Inflammatory macrophage treated with lipopolysaccharide for 4 hours (primary cell): Measurements from ENCODE around the gene LRRC74A.

Source experiments
- DNase-seq: peaks from one replicate; pipeline ENCODE4 v3.0.0-alpha.2; 2020

Gene LRRC74A

GRCh38 chr14:76810953-76811400 lies 15.2 kb upstream of the LRRC74A start:
- peak; percentile 79 for DNase-seq

- DNase-seq, result no peak
These were observed 14.6 kb upstream of the LRRC74A start for GRCh38 chr14:76811561-76811960.

GRCh38 chr14:76812093-76812421 lies 14.2 kb upstream of the LRRC74A start:
- DNase-seq, result no peak

- peak; percentile 94 for DNase-seq
These were observed 13.5 kb upstream of the LRRC74A start, which contains the start of gene ANGEL1 for GRCh38 chr14:76812422-76813383. ANGEL1 (minus strand) TSS chr14:76812882; CDS start chr14:76812827, 55 bp downstream.

- DNase-seq, result no peak
These were observed 11.2 kb upstream of the LRRC74A start for GRCh38 chr14:76814726-76815645.

GRCh38 chr14:76820700-76821099 lies 5.5 kb upstream of the LRRC74A start:
- no peak for DNase-seq

GRCh38 chr14:76827696-76828296 lies 1.6 kb downstream of the LRRC74A start:
- DNase-seq, result no peak

- peak; percentile 84 for DNase-seq
These were observed 2.3 kb downstream of the LRRC74A start for GRCh38 chr14:76828339-76829012.

- peak; percentile 99 for DNase-seq
These were observed 2.8 kb downstream of the LRRC74A start for GRCh38 chr14:76829013-76829365.

GRCh38 chr14:76829650-76830421 lies 3.6 kb downstream of the LRRC74A start:
- no peak for DNase-seq

GRCh38 chr14:76830556-76830955 lies 4.3 kb downstream of the LRRC74A start:
- DNase-seq, result peak; percentile 89

- peak; percentile 98 for DNase-seq
These were observed 6.3 kb downstream of the LRRC74A start for GRCh38 chr14:76832503-76832988.

- peak; percentile 75 for DNase-seq
These were observed 6.8 kb downstream of the LRRC74A start for GRCh38 chr14:76833011-76833410.

- no peak for DNase-seq
These were observed 8.0 kb downstream of the LRRC74A start for GRCh38 chr14:76834241-76834661.

GRCh38 chr14:76836029-76836630 lies 9.9 kb downstream of the LRRC74A start:
- DNase-seq, result peak; percentile 81

GRCh38 chr14:76837524-76837923 lies 11.3 kb downstream of the LRRC74A start:
- DNase-seq, result no peak

GRCh38 chr14:76842414-76842813 lies 16.2 kb downstream of the LRRC74A start:
- DNase-seq, result no peak

GRCh38 chr14:76844223-76844622 lies 18.0 kb downstream of the LRRC74A start:
- DNase-seq, result peak; percentile 90

GRCh38 chr14:76846331-76847047 lies 20.3 kb downstream of the LRRC74A start:
- peak; percentile 86 for DNase-seq

GRCh38 chr14:76848879-76849278 lies 22.7 kb downstream of the LRRC74A start:
- no peak for DNase-seq
